GM12873 (cell line): ENCODE results near the gene INSRR.

ENCODE experiments used
- TF ChIP-seq, protein P1 (sequence below): IDR thresholded peaks from 2 replicates; pipeline ENCODE4 v1.5.1; 2012; ENCODE audit warnings: low read depth, mild to moderate bottlenecking, moderate library complexity, low read length, control low read depth; ENCODE audit not compliant: insufficient read depth; ENCODE audit errors: missing control alignments

INSRR gene

DNA sequence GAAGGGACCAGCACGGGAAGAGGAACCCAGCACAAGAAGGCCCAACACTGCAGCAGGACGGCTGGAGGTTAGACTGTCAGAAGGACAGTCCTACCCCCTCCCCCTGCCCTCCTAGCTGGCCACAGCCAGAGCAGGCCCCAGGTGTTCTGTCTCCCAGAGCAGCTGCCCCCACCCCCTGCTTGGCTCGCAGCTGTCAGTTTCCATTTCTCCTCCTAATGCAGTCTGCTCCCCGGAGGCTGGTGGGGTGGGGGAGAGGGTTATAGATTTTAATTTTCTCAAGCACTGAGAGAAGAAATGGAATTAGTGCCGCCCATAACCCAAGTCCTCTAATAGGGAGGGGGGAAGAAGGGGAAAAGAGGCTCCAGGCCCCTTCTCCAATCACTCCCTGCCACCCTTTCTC, 21.6 kb upstream of the INSRR start:
- TF ChIP-seq, protein P1, sequence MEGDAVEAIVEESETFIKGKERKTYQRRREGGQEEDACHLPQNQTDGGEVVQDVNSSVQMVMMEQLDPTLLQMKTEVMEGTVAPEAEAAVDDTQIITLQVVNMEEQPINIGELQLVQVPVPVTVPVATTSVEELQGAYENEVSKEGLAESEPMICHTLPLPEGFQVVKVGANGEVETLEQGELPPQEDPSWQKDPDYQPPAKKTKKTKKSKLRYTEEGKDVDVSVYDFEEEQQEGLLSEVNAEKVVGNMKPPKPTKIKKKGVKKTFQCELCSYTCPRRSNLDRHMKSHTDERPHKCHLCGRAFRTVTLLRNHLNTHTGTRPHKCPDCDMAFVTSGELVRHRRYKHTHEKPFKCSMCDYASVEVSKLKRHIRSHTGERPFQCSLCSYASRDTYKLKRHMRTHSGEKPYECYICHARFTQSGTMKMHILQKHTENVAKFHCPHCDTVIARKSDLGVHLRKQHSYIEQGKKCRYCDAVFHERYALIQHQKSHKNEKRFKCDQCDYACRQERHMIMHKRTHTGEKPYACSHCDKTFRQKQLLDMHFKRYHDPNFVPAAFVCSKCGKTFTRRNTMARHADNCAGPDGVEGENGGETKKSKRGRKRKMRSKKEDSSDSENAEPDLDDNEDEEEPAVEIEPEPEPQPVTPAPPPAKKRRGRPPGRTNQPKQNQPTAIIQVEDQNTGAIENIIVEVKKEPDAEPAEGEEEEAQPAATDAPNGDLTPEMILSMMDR, result no peak

DNA sequence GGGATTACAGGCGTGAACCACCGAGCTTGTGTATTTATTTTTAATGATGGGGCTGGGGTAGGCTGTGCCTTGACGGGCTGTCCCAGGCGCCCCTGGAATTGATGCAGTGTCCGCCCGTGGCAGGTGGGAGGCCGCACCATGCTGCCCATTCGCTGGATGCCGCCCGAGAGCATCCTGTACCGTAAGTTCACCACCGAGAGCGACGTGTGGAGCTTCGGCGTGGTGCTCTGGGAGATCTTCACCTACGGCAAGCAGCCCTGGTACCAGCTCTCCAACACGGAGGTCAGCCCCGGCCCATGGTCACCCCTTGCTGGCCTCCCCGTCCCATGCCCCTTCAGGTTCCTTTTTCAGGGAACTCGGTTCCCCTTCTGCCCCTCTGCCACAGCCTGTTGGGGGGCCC, 21.0 kb upstream of the INSRR start:
- TF ChIP-seq, protein P1, result no peak

DNA sequence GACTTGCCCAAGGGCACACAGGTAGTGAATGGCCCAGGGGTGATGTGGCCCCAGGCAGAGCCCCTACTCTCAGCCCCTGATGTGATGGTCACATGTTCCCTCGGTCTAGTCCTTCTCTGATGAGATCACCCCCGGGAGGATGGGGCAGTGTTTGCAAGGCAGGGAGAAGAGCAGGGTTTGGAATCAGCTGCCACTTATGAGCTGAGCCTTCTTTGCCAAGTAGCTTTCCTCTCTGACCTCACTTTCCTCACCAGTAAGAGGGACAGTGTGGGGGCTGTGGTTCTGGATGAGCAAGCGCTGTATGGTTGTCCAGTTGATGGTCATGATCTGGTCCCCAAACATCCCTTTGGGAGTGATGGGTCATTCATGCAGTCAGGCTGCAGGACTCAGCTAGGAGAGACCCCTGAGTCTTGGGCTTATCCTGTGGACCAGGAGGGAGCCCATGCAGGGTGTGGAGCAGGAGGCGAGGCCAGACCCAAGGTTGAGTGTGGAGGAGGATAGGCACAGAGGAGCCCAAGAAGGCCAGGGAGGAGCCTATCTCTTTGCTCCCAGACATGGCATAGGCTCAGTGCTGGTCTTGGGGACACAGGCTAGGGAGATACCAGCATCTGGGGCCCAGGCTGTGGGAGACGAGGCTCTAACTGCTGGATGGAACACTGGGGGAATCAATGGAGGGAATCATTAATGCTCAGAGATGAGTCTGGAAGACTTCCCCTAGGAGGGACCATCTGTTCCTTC, 18.7 kb upstream of the INSRR start:
- TF ChIP-seq, protein P1, result no peak

DNA sequence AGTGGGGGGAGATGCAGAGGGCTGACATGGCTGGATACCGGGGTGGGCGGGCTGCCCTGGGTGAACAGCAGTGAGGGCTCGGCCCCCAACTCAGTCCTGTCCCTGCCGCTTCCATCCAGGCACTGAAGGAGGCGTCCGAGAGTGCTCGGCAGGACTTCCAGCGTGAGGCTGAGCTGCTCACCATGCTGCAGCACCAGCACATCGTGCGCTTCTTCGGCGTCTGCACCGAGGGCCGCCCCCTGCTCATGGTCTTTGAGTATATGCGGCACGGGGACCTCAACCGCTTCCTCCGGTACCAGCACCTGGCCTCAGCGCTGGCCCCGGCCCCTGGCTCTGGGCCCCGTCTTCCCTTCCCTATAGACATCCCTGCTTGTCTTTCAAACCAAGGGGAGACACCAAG, 17.4 kb upstream of the INSRR start:
- TF ChIP-seq, protein P1, result no peak

DNA sequence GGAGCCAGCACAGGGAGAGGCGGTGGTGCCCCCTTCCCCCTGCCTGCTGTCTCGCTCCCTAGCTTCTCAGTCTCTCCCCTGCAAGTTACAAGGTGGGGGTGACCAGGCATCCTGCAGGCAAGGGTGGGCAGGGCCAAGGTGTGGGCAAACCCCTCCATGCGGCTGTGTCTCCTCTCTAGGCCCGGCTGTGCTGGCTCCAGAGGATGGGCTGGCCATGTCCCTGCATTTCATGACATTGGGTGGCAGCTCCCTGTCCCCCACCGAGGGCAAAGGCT, 16.4 kb upstream of the INSRR start:
- TF ChIP-seq, protein P1, result no peak

DNA sequence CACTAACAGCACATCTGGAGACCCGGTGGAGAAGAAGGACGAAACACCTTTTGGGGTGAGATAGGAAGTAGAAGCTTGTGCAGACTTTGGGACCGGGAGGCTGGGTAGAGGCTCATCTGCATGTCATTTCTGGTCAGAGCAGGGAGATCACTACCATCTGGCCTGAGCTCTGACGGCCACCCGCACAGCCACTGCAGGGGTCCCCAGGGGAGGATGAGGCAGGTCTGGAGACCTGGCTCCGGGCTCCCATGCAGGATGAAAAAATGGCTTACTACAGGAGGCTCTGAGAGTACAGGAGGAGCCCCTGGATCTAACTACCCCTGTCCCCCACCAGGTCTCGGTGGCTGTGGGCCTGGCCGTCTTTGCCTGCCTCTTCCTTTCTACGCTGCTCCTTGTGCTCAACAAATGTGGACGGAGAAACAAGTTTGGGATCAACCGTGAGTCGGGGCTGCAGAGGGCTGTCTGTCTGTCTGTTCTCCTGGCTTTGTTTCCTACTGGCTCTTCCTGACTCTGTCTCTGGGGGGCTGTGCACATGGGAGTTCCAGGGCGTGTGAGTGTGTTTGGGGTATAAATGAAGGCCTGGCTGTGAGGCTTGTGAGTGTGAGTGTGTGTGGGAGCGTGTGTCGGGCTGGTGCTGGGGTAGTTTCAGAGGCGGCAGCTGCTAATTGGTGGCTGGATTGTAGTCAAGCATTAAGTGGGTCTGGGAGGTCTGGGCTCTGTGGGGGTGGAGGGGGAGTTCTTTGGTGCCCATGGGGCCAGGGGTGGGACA, 15.8 kb upstream of the INSRR start:
- TF ChIP-seq, protein P1, result no peak

DNA sequence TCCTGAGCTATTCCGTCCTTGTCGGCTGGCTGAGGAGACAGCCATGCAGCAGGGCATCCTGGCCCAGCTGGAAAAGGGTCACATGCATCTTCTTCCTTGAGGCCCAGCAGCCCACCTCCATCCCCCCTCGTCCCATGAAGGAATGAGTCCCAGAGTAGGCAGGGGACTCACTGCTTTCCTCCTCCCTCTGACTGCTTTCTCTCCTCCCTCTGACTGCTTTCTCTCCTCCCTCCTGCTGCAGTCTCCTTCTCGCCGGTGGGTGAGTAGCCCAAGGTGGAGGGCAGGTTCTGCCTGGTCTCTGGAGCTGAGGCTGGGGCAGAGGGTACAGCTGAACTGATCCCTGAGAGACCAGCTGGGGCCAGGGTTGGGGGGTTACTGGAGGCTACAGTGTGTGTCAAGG, 15.2 kb upstream of the INSRR start:
- TF ChIP-seq, protein P1, result no peak
